ENCODE results near the gene GPR155. TPM values are rescaled to one million over a fixed set of nuclear protein-coding genes. Genes with fewer than 3 reads are reported as not detected.
"Not testable (repeated sequence)": the region's sequence is repeated elsewhere in the genome, so short reads cannot be mapped to it uniquely, and the experiment has no call there.

Gene GPR155
- total RNA-seq, 1 donor from 2014 or later = 3.7 TPM

- ATAC-seq = no peak
These were observed 48.5 kb downstream of the GPR155 start for GRCh38 chr2:174438146-174438886.

GRCh38 chr2:174436351-174436750 lies 50.5 kb downstream of the GPR155 start:
- ATAC-seq = no peak

GRCh38 chr2:174431902-174432301 lies 54.9 kb downstream of the GPR155 start:
- ATAC-seq = no peak

DNA sequence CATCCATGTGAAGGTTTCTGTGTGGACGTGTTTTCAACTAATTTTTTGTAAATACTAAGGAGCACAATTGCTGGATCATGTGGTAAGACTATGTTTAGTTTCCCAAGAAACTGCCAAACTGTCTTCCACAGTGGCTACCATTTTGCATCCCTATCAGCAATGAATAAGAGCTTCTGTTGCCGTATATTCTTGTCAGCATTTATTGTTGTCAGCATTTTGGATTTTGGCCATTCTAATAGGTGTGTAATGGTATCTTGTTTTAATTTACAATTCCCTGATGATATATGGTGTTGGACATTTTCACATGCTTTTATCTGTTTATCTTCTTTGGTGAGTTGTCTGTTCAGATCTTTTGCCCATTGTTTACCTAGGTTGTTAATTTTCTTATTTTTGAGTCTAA lies 56.8 kb downstream of the GPR155 start:
- ATAC-seq = no peak

DNA sequence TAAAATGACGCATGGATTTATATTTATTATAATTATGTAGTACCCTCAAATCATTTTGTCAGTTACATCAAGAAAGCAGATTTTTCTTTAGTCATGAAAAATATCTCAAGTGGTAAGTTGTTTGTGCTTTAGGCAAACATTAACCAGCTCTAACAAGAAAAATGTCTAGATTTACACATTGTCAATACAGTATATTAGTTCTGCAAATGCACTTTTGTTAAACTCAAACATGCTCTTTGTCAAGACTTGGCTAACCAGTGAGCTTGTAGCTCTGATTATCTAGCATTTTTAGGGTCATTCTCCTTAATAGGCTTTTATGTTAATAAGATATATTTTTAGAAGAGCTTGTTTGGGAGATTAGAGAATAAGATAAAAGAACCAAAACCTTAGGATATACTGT lies 58.6 kb downstream of the GPR155 start:
- ATAC-seq = no peak

DNA sequence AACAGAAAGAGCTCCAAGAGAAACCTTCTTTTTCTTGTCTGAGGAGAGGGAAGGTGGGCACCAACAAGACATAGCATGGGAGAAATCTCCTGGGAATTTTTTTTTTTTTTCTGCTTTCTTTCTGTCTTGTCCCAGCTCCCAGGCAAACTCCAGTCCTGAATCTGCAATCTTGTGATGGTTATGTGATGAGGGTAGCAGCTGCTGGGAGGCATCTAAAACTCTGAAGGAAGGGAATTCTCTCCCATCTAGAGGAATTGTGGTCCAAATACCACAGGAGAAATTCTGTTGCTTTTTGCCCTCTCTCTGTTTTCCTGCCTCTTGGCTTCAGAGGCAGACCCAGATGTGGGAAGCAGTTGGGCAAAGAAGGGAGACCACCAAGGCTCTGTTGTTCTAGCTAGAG lies 74.6 kb downstream of the GPR155 start:
- no peak for ATAC-seq

DNA sequence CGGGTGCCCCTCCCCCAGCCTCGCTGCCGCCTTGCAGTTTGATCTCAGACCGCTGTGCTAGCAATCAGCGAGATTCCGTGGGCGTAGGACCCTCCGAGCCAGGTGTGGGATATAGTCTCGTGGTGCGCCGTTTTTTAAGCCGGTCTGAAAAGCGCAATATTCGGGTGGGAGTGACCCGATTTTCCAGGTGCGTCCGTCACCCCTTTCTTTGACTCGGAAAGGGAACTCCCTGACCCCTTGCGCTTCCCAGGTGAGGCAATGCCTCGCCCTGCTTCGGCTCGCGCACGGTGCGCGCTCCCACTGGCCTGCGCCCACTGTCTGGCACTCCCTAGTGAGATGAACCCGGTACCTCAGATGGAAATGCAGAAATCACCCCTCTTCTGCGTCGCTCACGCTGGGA lies 76.8 kb downstream of the GPR155 start:
- not testable (repeated sequence) for ATAC-seq

DNA sequence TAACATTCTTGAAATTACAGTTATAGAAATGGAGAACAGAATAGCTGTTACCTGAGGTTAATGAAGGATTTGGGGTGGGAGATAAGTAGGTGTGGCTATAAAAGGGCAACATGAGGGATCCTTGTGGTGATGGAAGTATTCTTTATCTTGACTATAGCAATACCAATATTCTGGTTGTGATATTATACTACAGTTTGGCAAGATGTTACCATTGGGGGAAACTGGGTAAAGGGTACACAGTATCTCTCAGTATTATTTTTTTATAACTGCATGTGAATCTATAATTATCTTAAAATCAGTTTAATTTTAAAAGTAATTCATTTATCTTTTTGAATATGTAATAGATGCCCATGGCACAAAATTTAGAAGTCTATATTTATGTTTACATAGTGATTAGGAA lies 83.2 kb downstream of the GPR155 start:
- no peak for ATAC-seq

GRCh38 chr2:174400853-174401252 lies 86.0 kb downstream of the GPR155 start:
- no peak for ATAC-seq

DNA sequence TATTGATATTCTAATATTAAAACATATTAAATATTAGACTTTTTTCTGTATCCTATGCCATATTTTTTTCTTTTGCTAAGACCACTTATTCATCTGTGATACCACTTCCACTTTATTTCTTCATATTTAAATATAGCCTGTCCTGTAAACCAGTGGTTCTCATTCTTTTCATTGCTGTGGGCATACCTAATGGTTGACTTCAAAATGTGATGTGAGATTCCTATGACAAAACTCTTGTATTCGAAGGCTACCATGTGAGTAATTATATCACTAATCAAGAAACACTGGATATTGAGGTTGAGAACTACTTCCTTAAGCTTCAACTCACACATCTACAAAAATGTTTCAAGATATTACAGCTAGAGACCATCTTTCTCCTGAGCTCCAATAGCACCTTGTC lies 87.7 kb downstream of the GPR155 start:
- no peak for ATAC-seq

GRCh38 chr2:174397773-174398172 lies 89.1 kb downstream of the GPR155 start:
- no peak for ATAC-seq

GRCh38 chr2:174395969-174396630 lies 90.7 kb downstream of the GPR155 start:
- peak; percentile 39 for ATAC-seq

- peak; percentile 89 for ATAC-seq
These were observed 91.4 kb downstream of the GPR155 start, which contains the start of gene SCRN3 for GRCh38 chr2:174395284-174395968. Gene SCRN3 (plus strand): TSS chr2:174395730. CDS start chr2:174398284, 2,554 bp downstream.

GRCh38 chr2:174392706-174393105 lies 94.1 kb downstream of the GPR155 start:
- ATAC-seq = no peak

GRCh38 chr2:174390303-174390702 lies 96.5 kb downstream of the GPR155 start:
- not testable (repeated sequence) for ATAC-seq

GRCh38 chr2:174389542-174389941 lies 97.3 kb downstream of the GPR155 start:
- no peak for ATAC-seq

- ATAC-seq = not testable (repeated sequence)
These were observed 98.1 kb downstream of the GPR155 start for GRCh38 chr2:174388706-174389105.

GRCh38 chr2:174385201-174385600 lies 101.6 kb downstream of the GPR155 start:
- no peak for ATAC-seq

- ATAC-seq = no peak
These were observed 103.0 kb downstream of the GPR155 start for GRCh38 chr2:174383796-174384195.
